ENCODE results near the gene BRD7. TPM values are rescaled to one million over a fixed set of nuclear protein-coding genes. Genes with fewer than 3 reads are reported as not detected.

Gene BRD7
- polyA plus RNA-seq, 2 of the 4 experiments (the other 2 are of a cell fraction) = 60.4 to 94.5 TPM

GRCh38 chr16:50400312-50400966, 31.7 kb upstream of the BRD7 start:
- no peak overlapping the region for H3K4me3 ChIP-seq
- no peaks in the 10 kb centered on the region for H3K9me3 ChIP-seq
- H3K4me1 ChIP-seq = peaks cover 11% of the 10 kb centered on the region; the same call in 2 of the 3 replicates
- H3K27ac ChIP-seq = no peak overlapping the region
- ChIA-PET POLR2A (no interaction called here), CTCF (no interaction called here)
- no peak for ATAC-seq
- FAIRE-seq = no peak
- no peak overlapping the region for H3K4me2 ChIP-seq
- TF ChIP-seq NPAS2 (CRISPR knock-in tag; IDR thresholded peaks at IDR 0.05; ENCODE audit: borderline replicate concordance) = no peak
- no peak for TF ChIP-seq HES2 (IDR thresholded peaks at IDR 0.05)
- no peak for TF ChIP-seq ZFP36 (IDR thresholded peaks at IDR 0.05; ENCODE audit: borderline replicate concordance, partially characterized antibody)
- no peak for TF ChIP-seq EP300 (IDR thresholded peaks at IDR 0.05)
- no peak for TF ChIP-seq FOSB (CRISPR knock-in tag; IDR thresholded peaks at IDR 0.05)
- TF ChIP-seq CTCF (IDR thresholded peaks at IDR 0.05) = no peak
- no peak for TF ChIP-seq MAFK (IDR thresholded peaks at IDR 0.05; ENCODE audit: partially characterized antibody)
- TF ChIP-seq PBX3 (IDR thresholded peaks at IDR 0.05) = no peak
- no peak for TF ChIP-seq MAX (IDR thresholded peaks at IDR 0.05)
- no peak for DNase-seq (ENCODE audit: low read depth in 1 of 2, low spot score in 1 of 2)
- 73% methylated on average over 8 of the region's 8 CpGs for WGBS (ENCODE audit: missing lambda C conversion rate)

- H3K27ac ChIP-seq = no peak overlapping the region
- H3K4me3 ChIP-seq = no peak overlapping the region
- no peaks in the 10 kb centered on the region for H3K9me3 ChIP-seq
- ChIA-PET CTCF (no interaction called here), POLR2A (no interaction called here)
- H3K4me2 ChIP-seq = no peak overlapping the region
- no peak for FAIRE-seq
- no peak for ATAC-seq
- no peak for TF ChIP-seq RCOR1 (IDR thresholded peaks at IDR 0.05; ENCODE audit: low read depth, low read length)
- no peak for TF ChIP-seq TFCP2L1 (CRISPR knock-in tag; IDR thresholded peaks at IDR 0.05)
- no peak for TF ChIP-seq SREBF2 (IDR thresholded peaks at IDR 0.05)
- 51% methylated on average over 3 of the region's 3 CpGs for WGBS (ENCODE audit: missing lambda C conversion rate)
- H3K4me1 ChIP-seq = peaks cover 11% of the 10 kb centered on the region; the same call in 2 of the 3 replicates
- DNase-seq (ENCODE audit: low read depth in 1 of 2, low spot score in 1 of 2) = no peak
Observed at GRCh38 chr16:50399411-50399810, 30.6 kb upstream of the BRD7 start.

- H3K4me1 ChIP-seq = peaks cover 11% of the 10 kb centered on the region; the same call in 2 of the 3 replicates
- 56% methylated on average over 4 of the region's 5 CpGs for whole genome bisulfite sequencing (ENCODE audit: missing lambda C conversion rate)
- H3K4me2 ChIP-seq = no peak overlapping the region
- H3K9me3 ChIP-seq = no peaks in the 10 kb centered on the region
- CTCF ChIA-PET = interaction anchor here (0.9 kb wide), 1 partner anchor 408 kb away, joined by 3 read pairs; no protein-coding TSS in a partner anchor
- ATAC-seq (no peak), FAIRE-seq (no peak), DNase-seq (ENCODE audit: low read depth in 1 of 2, low spot score in 1 of 2) (no peak)
- H3K4me3 ChIP-seq = no peak overlapping the region
- no peak for TF ChIP-seq HDAC2 (IDR thresholded peaks at IDR 0.05)
- no peak for TF ChIP-seq HES2 (IDR thresholded peaks at IDR 0.05)
- TF ChIP-seq HOXB13 (CRISPR knock-in tag; IDR thresholded peaks at IDR 0.05; ENCODE audit: low read depth) = no peak
- no peak for TF ChIP-seq ZNF302 (CRISPR knock-in tag; IDR thresholded peaks at IDR 0.05)
- TF ChIP-seq KDM1A (IDR thresholded peaks at IDR 0.05; ENCODE audit: low read depth) = no peak
- no peak for TF ChIP-seq REST (IDR thresholded peaks at IDR 0.05)
- TF ChIP-seq ESRRA (IDR thresholded peaks at IDR 0.05; ENCODE audit: borderline replicate concordance, low read length) = no peak
- TF ChIP-seq RFX5 (IDR thresholded peaks at IDR 0.05) = no peak
- TF ChIP-seq ZC3H11A (IDR thresholded peaks at IDR 0.05) = no peak
- no peak for TF ChIP-seq EP300 (IDR thresholded peaks at IDR 0.05)
- TF ChIP-seq ZSCAN20 (CRISPR knock-in tag; IDR thresholded peaks at IDR 0.05) = no peak
- TF ChIP-seq JUNB (IDR thresholded peaks at IDR 0.05) = no peak
- TF ChIP-seq POLR2AphosphoS2 (conservative IDR thresholded peaks at IDR 0.05; ENCODE audit: low read length) = no peak
- TF ChIP-seq HOXA7 (CRISPR knock-in tag; IDR thresholded peaks at IDR 0.05) = no peak
- no peak for TF ChIP-seq SMC3 (IDR thresholded peaks at IDR 0.05)
- TF ChIP-seq FOSB (CRISPR knock-in tag; IDR thresholded peaks at IDR 0.05) = no peak
- POLR2A ChIA-PET = no interaction called here
- H3K27ac ChIP-seq = no peak overlapping the region
Observed at GRCh38 chr16:50398336-50398735, 29.5 kb upstream of the BRD7 start.

Measured in A549 (cell line).